Esophagus (tissue), 2 donors: ENCODE data around the gene NFYC. TPM values are rescaled to one million over a fixed set of nuclear protein-coding genes. Genes with fewer than 3 reads are reported as not detected.
A peak's percentile ranks its signal among the peaks of the same experiment; 100 is the strongest.

ENCODE experiments used
- H3K27ac ChIP-seq, 2 donors: one replicate each; pipeline ENCODE4 v1.5.1; 2013; ENCODE audit warnings: low read depth in 2 of 2, mild to moderate bottlenecking in 2 of 2, inconsistent platforms in 1 of 2, low read length in 1 of 2, moderate library complexity in 1 of 2
- H3K27me3 ChIP-seq, 2 donors: one replicate each; pipeline ENCODE4 v1.6.1; 2013; ENCODE audit warnings: low read length in 2 of 2, control low read depth in 1 of 2, mild to moderate bottlenecking in 1 of 2; ENCODE audit not compliant: insufficient read depth in 2 of 2, control insufficient read depth in 1 of 2
- H3K36me3 ChIP-seq, 2 donors: one replicate each; pipeline ENCODE4 v1.6.1; 2013; ENCODE audit warnings: low read length in 1 of 2; ENCODE audit not compliant: control insufficient read depth in 2 of 2, insufficient read depth in 2 of 2
- H3K4me1 ChIP-seq, 2 donors: one replicate each; pipeline ENCODE4 v1.6.1; 2013; ENCODE audit warnings: low read length in 1 of 2; ENCODE audit not compliant: control insufficient read depth in 2 of 2, insufficient read depth in 2 of 2
- H3K4me3 ChIP-seq, 2 donors: one replicate each; pipeline ENCODE4 v1.5.1; 2013; ENCODE audit warnings: low read length in 2 of 2, mild to moderate bottlenecking in 2 of 2, low read depth in 1 of 2, moderate library complexity in 1 of 2
- H3K9me3 ChIP-seq, 2 donors: one replicate each; pipeline ENCODE4 v1.6.1; 2013; ENCODE audit warnings: mild to moderate bottlenecking in 2 of 2, low read depth in 1 of 2, low read length in 1 of 2, moderate library complexity in 1 of 2; ENCODE audit not compliant: control insufficient read depth in 2 of 2, insufficient read depth in 1 of 2
- WGBS, 2 donors: extraction: QIAGEN DNeasy Blood & Tissue Kit; methylation state at CpG; one replicate each; pipeline ENCODE4 v1.1.7; 2013; 5-methylcytosine and 5-hydroxymethylcytosine counted together
- polyA plus RNA-seq, 2 donors: library from polyadenylated mRNA; stranded (reverse); fragments of 200-250 nt; gene quantifications; one replicate each; pipeline ENCODE4 v1.2.3, GENCODE V29; 2013
- donor health status: healthy with polysubstance abuse.
- donor health status: Bipolar disorder and iron deficiency.

The NFYC gene
- polyA plus RNA-seq, 2 donors, result 24.8 to 37.2 TPM

GRCh38 chr1:40751802-40752201 is 60.3 kb downstream of the NFYC start:
- Histone ChIP-seq H3K9me3 (no peaks in the 10 kb centered on the region), H3K4me3 (no peak overlapping the region), H3K4me1 (no peaks in the 10 kb centered on the region), H3K27ac (no peak overlapping the region), H3K36me3 (peaks cover 2 to 24% of the 10 kb centered on the region in 2 donors), H3K27me3 (no peaks in the 10 kb centered on the region)
- WGBS, 2 donors, result 40 to 50% methylated on average over 4 of the region's 4 CpGs

GRCh38 chr1:40753142-40753882 is 61.8 kb downstream of the NFYC start:
- peaks cover 7 to 35% of the 10 kb centered on the region in 2 donors for H3K36me3 ChIP-seq
- 81 to 86% methylated on average over 8 of the region's 8 CpGs for WGBS, 2 donors
- H3K4me3 ChIP-seq, result no peak overlapping the region
- no peaks in the 10 kb centered on the region for H3K9me3 ChIP-seq
- no peaks in the 10 kb centered on the region for H3K27me3 ChIP-seq
- no peaks in the 10 kb centered on the region for H3K4me1 ChIP-seq
- H3K27ac ChIP-seq, result no peak overlapping the region

GRCh38 chr1:40754201-40754600 is 62.7 kb downstream of the NFYC start:
- Histone ChIP-seq H3K4me1 (no peaks in the 10 kb centered on the region), H3K27ac (no peak overlapping the region), H3K27me3 (no peaks in the 10 kb centered on the region), H3K9me3 (no peaks in the 10 kb centered on the region), H3K4me3 (no peak overlapping the region), H3K36me3 (peaks cover 10 to 36% of the 10 kb centered on the region in 2 donors)
- 85 to 87% methylated on average over 8 of the region's 8 CpGs for WGBS, 2 donors

- peaks cover 8 to 33% of the 10 kb centered on the region in 2 donors for H3K36me3 ChIP-seq
- no peaks in the 10 kb centered on the region for H3K4me1 ChIP-seq
- 73 to 77% methylated on average over 4 of the region's 4 CpGs for WGBS, 2 donors
- no peak overlapping the region for H3K4me3 ChIP-seq
- H3K9me3 ChIP-seq, result no peaks in the 10 kb centered on the region
- no peak overlapping the region for H3K27ac ChIP-seq
- H3K27me3 ChIP-seq, result no peaks in the 10 kb centered on the region
Observed at GRCh38 chr1:40755067-40755466, 63.6 kb downstream of the NFYC start.

GRCh38 chr1:40756523-40756922 is 65.0 kb downstream of the NFYC start:
- Histone ChIP-seq H3K9me3 (no peaks in the 10 kb centered on the region), H3K4me3 (no peak overlapping the region), H3K36me3 (peaks cover 14 to 37% of the 10 kb centered on the region in 2 donors), H3K27me3 (no peaks in the 10 kb centered on the region), H3K27ac (no peak overlapping the region), H3K4me1 (no peaks in the 10 kb centered on the region)
- WGBS, 2 donors, result 94 to 95% methylated on average over 3 of the region's 3 CpGs

- 90 to 91% methylated on average over 8 of the region's 8 CpGs for WGBS, 2 donors
- H3K4me3 ChIP-seq, result no peak overlapping the region
- H3K27me3 ChIP-seq, result no peaks in the 10 kb centered on the region
- H3K9me3 ChIP-seq, result no peaks in the 10 kb centered on the region
- H3K36me3 ChIP-seq, result peaks cover 14 to 37% of the 10 kb centered on the region in 2 donors
- no peaks in the 10 kb centered on the region for H3K4me1 ChIP-seq
- H3K27ac ChIP-seq, result no peak overlapping the region
Observed at GRCh38 chr1:40757084-40757483, 65.6 kb downstream of the NFYC start.

- WGBS, 2 donors, result 95 to 97% methylated on average over 7 of the region's 7 CpGs
Observed at GRCh38 chr1:40758004-40758403, 66.5 kb downstream of the NFYC start.

GRCh38 chr1:40758578-40759343 is 67.3 kb downstream of the NFYC start:
- H3K4me1 ChIP-seq, result peaks cover 0 to 2% of the 10 kb centered on the region in 2 donors
- no peak overlapping the region for H3K27ac ChIP-seq
- 88 to 92% methylated on average over 6 of the region's 6 CpGs for WGBS, 2 donors
- no peaks in the 10 kb centered on the region for H3K27me3 ChIP-seq
- peaks cover 18 to 38% of the 10 kb centered on the region in 2 donors for H3K36me3 ChIP-seq
- H3K4me3 ChIP-seq, result no peak overlapping the region
- H3K9me3 ChIP-seq, result no peaks in the 10 kb centered on the region

More at GRCh38 chr1:40758004-40758403, 66.5 kb downstream of the NFYC start:
- Histone ChIP-seq H3K27me3 (no peaks in the 10 kb centered on the region), H3K27ac (peak overlapping the region in 1 of 2 donors; percentile 33), H3K4me1 (peaks cover 0 to 2% of the 10 kb centered on the region in 2 donors), H3K4me3 (no peak overlapping the region), H3K9me3 (no peaks in the 10 kb centered on the region), H3K36me3 (peaks cover 16 to 40% of the 10 kb centered on the region in 2 donors)

- peaks cover 0 to 2% of the 10 kb centered on the region in 2 donors for H3K4me1 ChIP-seq
- H3K27ac ChIP-seq, result no peak overlapping the region
- H3K9me3 ChIP-seq, result no peaks in the 10 kb centered on the region
- no peaks in the 10 kb centered on the region for H3K27me3 ChIP-seq
- 74 to 76% methylated on average over 4 of the region's 4 CpGs for WGBS, 2 donors
- H3K4me3 ChIP-seq, result no peak overlapping the region
- H3K36me3 ChIP-seq, result peaks cover 26 to 38% of the 10 kb centered on the region in 2 donors
Observed at GRCh38 chr1:40760984-40761383, 69.5 kb downstream of the NFYC start.
